ENCODE measurements around the gene PPIL1. TPM values are rescaled to one million over a fixed set of nuclear protein-coding genes. Genes with fewer than 3 reads are reported as not detected.
"Not testable (repeated sequence)": the region's sequence is repeated elsewhere in the genome, so short reads cannot be mapped to it uniquely, and the experiment has no call there.

The PPIL1 gene
- total and polyA plus RNA-seq, 7 donors: 13.2 to 28.0 (median 17.4) TPM

GRCh38 chr6:36904114-36904513, 29.5 kb upstream of the PPIL1 start:
- Histone ChIP-seq H3K27me3 (no peaks in the 10 kb centered on the region), H3K9me3 (no peaks in the 10 kb centered on the region), H3K4me1 (peaks cover 0 to 42% (median 33%) of the 10 kb centered on the region in 4 donors), H3K27ac (no peak overlapping the region), H3K4me3 (no peak overlapping the region), H3K36me3 (peaks cover 9 to 63% (median 27%) of the 10 kb centered on the region in 4 donors)
- DNase-seq: no peak
- TF ChIP-seq POLR2AphosphoS5 (IDR thresholded peaks at IDR 0.05) (no peak), EP300 (IDR thresholded peaks at IDR 0.05) (no peak), CTCF (IDR thresholded peaks at IDR 0.05) (no peak), POLR2A (IDR thresholded peaks at IDR 0.05) (no peak)
- 81 to 83% methylated on average over 4 of the region's 4 CpGs for WGBS, 2 donors
- intact Hi-C loops (cut with DNase I): no loop called here

DNA sequence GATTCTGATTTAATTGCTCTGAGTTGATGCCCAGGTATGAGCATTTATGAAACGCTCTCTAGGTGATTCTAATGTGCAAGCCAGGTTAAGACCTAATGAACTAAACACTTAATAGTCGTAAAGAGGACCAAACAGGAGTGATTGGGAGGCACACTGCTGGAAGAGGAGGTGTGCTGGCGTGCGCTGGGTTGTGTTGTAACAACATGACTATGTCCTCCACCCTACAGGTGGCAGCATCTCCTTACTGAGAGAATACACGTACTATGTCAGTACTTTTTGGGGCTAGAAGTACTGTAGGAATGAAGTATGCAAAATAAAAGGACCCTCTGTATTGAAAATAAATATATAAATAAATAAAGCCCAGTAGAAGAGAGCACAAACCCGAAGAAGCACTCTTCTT, 23.0 kb upstream of the PPIL1 start:
- intact Hi-C loops (cut with DNase I): no loop called here
- DNase-seq: no peak
- H3K36me3 ChIP-seq: peaks cover 9 to 68% (median 26%) of the 10 kb centered on the region in 4 donors
- WGBS, 2 donors: 85 to 86% methylated on average over 6 of the region's 6 CpGs
- H3K4me1 ChIP-seq: no peaks in the 10 kb centered on the region
- TF ChIP-seq POLR2A (IDR thresholded peaks at IDR 0.05): no peak
- no peak for TF ChIP-seq POLR2AphosphoS5 (IDR thresholded peaks at IDR 0.05)
- no peak for TF ChIP-seq EP300 (IDR thresholded peaks at IDR 0.05)
- peak in 2 of 4 experiments; percentile 5 to 18 for TF ChIP-seq CTCF (IDR thresholded peaks at IDR 0.05)
- H3K9me3 ChIP-seq: no peaks in the 10 kb centered on the region
- no peak overlapping the region for H3K4me3 ChIP-seq
- no peak overlapping the region for H3K27ac ChIP-seq
- H3K27me3 ChIP-seq: no peaks in the 10 kb centered on the region

GRCh38 chr6:36893976-36894932, 19.7 kb upstream of the PPIL1 start:
- intact Hi-C loops (cut with DNase I): no loop called here

DNA sequence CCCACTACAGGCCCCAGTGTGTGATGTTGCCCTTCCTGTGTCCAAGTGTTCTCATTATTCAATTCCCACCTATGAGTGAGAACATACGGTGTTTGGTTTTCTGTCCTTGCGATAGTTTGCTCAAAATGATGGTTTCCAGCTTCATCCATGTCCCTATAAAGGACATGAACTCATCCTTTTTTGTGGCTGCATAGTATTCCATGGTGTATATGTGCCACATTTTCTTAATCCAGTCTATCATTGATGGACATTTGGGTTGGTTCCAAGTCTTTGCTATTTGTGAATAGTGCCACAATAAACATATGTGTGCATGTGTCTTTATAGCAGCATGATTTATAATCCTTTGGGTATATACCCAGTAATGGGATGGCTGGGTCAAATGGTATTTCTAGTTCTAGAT, 16.6 kb upstream of the PPIL1 start:
- intact Hi-C loops (cut with DNase I); H3K4me3 ChIP-seq; H3K27ac ChIP-seq; H3K9me3 ChIP-seq; H3K27me3 ChIP-seq; DNase-seq: not testable (repeated sequence)
- peaks cover 0 to 31% (median 19%) of the 10 kb centered on the region in 4 donors for H3K4me1 ChIP-seq
- 98 to 100% methylated on average over 2 of the region's 2 CpGs for WGBS, 2 donors
- H3K36me3 ChIP-seq: peaks cover 0 to 23% (median 3%) of the 10 kb centered on the region in 4 donors

More at GRCh38 chr6:36893976-36894932, 19.7 kb upstream of the PPIL1 start:
- Histone ChIP-seq H3K27ac (no peak overlapping the region), H3K36me3 (peaks cover 0 to 36% (median 4%) of the 10 kb centered on the region in 4 donors), H3K4me3 (no peak overlapping the region), H3K27me3 (no peaks in the 10 kb centered on the region), H3K9me3 (no peaks in the 10 kb centered on the region), H3K4me1 (peaks cover 0 to 2% (median 0%) of the 10 kb centered on the region in 4 donors)
- DNase-seq: no peak
- 95 to 96% methylated on average over 8 of the region's 8 CpGs for WGBS, 2 donors
- TF ChIP-seq POLR2A (IDR thresholded peaks at IDR 0.05) (no peak), EP300 (IDR thresholded peaks at IDR 0.05) (no peak), POLR2AphosphoS5 (IDR thresholded peaks at IDR 0.05) (no peak), CTCF (IDR thresholded peaks at IDR 0.05) (no peak)

DNA sequence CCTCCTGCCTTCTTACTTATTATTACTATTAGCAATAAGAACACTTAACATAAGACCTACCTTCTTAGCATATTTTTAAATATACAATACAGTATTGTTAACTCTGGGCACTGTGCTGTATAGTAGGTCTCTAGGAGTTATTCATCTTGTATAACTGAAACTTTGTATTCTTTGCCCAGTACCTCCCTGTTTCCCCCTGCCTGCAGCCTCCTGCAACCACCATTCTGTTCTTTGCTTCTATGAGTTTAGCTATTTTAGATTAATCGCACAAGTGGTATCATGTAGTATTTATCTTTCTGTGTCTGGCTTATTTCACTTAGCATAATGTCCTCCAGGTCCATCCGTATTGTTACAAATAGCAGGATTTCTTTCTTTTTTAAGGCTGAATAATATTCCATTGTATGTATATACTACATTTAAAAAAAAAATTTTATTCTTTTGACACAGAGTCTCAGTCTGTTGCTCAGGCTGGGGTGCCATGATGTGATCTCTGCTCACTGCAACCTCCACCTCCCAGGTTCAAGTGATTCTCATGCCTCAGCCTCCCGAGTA, 15.6 kb upstream of the PPIL1 start:
- H3K4me1 ChIP-seq: peaks cover 0 to 35% (median 23%) of the 10 kb centered on the region in 4 donors
- intact Hi-C loops (cut with DNase I): no loop called here
- no peak overlapping the region for H3K4me3 ChIP-seq
- peaks cover 0 to 13% (median 3%) of the 10 kb centered on the region in 4 donors for H3K36me3 ChIP-seq
- no peaks in the 10 kb centered on the region for H3K27me3 ChIP-seq
- DNase-seq: no peak
- WGBS, 2 donors: 94 to 97% methylated on average over 3 of the region's 3 CpGs
- no peak overlapping the region for H3K27ac ChIP-seq
- H3K9me3 ChIP-seq: no peaks in the 10 kb centered on the region
- TF ChIP-seq POLR2A (IDR thresholded peaks at IDR 0.05): no peak
- no peak for TF ChIP-seq CTCF (IDR thresholded peaks at IDR 0.05)
- no peak for TF ChIP-seq POLR2AphosphoS5 (IDR thresholded peaks at IDR 0.05)
- no peak for TF ChIP-seq EP300 (IDR thresholded peaks at IDR 0.05)

Measured in sigmoid colon (tissue), 7 donors.